ENCODE data around the gene XPO4. TPM values are rescaled to one million over a fixed set of nuclear protein-coding genes. Genes with fewer than 3 reads are reported as not detected.
A peak's percentile ranks its signal among the peaks of the same experiment; 100 is the strongest.

The XPO4 gene
- total RNA-seq, 6 donors from 2014 or later: 15.7 to 33.0 (median 17.4) TPM

DNA sequence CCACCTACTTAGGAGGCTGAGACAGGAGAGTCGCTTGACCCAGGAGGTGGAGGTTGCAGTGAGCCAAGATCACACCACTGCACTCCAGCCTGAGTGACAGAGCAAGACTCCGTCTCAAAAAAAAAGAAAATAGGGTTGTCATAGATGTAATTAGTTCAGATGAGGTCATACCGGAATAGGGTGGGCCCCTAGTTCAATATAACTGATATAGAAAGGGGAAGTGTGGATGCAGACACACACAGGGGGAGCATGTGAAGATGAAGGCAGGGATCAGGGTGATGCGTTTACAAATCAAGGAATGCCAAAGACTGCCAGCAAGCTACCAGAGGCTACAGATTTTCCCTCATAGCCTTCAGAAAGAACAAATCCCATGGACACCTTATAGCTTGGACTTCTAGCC is 104.5 kb downstream of the XPO4 start:
- peak in 1 of 2 donors; percentile 34 for ATAC-seq (ENCODE audit: low FRiP score in 2 of 2)
- Histone ChIP-seq H3K36me3 (peaks cover 0 to 43% (median 10%) of the 10 kb centered on the region in 4 donors), H3K9me3 (no peaks in the 10 kb centered on the region), H3K27me3 (no peaks in the 10 kb centered on the region), H3K4me1 (peaks cover 0 to 13% (median 8%) of the 10 kb centered on the region in 4 donors), H3K4me3 (no peak overlapping the region), H3K27ac (no peak overlapping the region)
- WGBS, 2 donors: 79 to 91% methylated on average over 4 of the region's 4 CpGs
- no peak for DNase-seq
- TF ChIP-seq POLR2A (IDR thresholded peaks at IDR 0.05) (no peak), POLR2AphosphoS5 (IDR thresholded peaks at IDR 0.05) (no peak), CTCF (IDR thresholded peaks at IDR 0.05) (no peak), EP300 (IDR thresholded peaks at IDR 0.05) (no peak)

DNA sequence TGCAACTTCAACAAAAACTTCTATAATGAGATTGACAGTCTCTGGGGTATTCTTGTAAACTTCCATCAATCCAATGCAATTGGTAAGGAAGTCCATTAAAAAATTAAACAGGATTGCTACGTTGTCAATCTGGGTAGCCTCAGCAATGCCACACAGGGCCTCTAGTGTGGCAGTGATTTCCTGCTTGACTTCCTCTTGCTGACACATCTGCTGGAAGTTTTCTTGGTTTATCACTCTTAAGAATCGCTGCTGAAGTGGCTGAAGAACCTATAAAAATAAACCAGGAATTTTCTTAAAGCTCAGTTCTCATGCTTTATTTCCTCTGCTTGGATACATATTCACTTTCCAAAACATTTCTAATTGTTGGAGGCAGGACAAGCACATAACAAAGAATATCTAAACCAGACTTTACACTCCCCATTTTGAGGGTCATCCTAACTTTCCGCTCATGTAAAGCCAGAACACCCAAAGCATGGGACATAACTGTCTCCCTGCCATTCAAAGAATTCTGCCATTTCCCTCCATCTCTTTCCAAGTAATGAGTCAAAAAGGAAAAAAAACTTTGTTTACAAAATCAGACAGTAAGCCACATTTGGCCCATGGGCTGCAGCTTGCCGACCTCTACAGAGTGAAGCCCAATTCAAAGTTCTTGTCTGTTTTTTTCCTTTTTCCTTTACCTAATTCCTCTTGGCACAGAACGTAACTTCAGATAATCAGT is 105.6 kb downstream of the XPO4 start:
- H3K9me3 ChIP-seq: no peaks in the 10 kb centered on the region
- peak in 1 of 6 experiments; percentile 4 for TF ChIP-seq CTCF (IDR thresholded peaks at IDR 0.05)
- TF ChIP-seq EP300 (IDR thresholded peaks at IDR 0.05): no peak
- DNase-seq: no peak
- ATAC-seq (ENCODE audit: low FRiP score in 2 of 2): no peak
- peaks cover 0 to 13% (median 8%) of the 10 kb centered on the region in 4 donors for H3K4me1 ChIP-seq
- H3K4me3 ChIP-seq: no peak overlapping the region
- 49 to 51% methylated on average over 5 of the region's 5 CpGs for WGBS, 2 donors
- H3K36me3 ChIP-seq: peaks cover 0 to 44% (median 10%) of the 10 kb centered on the region in 4 donors
- H3K27ac ChIP-seq: peak overlapping the region in 1 of 4 donors; percentile 9
- no peaks in the 10 kb centered on the region for H3K27me3 ChIP-seq

- H3K4me1 ChIP-seq: peaks cover 0 to 6% (median 1%) of the 10 kb centered on the region in 4 donors
- H3K4me3 ChIP-seq: no peak overlapping the region
- 91 to 98% methylated on average over 7 of the region's 7 CpGs for WGBS, 2 donors
- peaks cover 0 to 39% (median 9%) of the 10 kb centered on the region in 4 donors for H3K36me3 ChIP-seq
- TF ChIP-seq POLR2A (IDR thresholded peaks at IDR 0.05) (no peak), POLR2AphosphoS5 (IDR thresholded peaks at IDR 0.05) (no peak), EP300 (IDR thresholded peaks at IDR 0.05) (no peak), CTCF (IDR thresholded peaks at IDR 0.05) (no peak)
- ATAC-seq (ENCODE audit: low FRiP score in 2 of 2): peak in 1 of 2 donors; percentile 12
- peak overlapping the region in 2 of 4 donors; percentile 5 to 15 for H3K27ac ChIP-seq
- H3K9me3 ChIP-seq: no peaks in the 10 kb centered on the region
- H3K27me3 ChIP-seq: no peaks in the 10 kb centered on the region
- DNase-seq: peak in 1 of 2 donors; percentile 16
Measured at GRCh38 chr13:20789665-20790064, 112.9 kb downstream of the XPO4 start.

DNA sequence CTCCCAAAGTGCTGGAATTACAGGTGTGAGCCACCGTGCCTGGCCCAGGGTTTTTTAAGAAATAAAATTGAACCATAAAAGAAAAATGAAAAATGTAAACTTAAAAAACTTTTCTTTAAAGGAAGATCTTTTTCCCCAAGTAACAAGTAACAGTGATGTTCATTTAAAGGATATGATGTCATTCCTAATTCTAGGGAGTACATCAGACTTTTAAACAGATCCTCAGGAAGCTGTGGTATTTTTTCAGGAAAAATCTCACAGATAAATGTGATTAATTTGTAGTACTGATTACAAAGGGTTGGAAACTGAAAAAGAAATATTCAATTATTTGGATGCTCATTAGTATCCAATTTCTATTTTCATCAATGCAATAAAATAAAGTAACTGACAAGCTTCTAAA is 114.2 kb downstream of the XPO4 start:
- DNase-seq (no peak), ATAC-seq (ENCODE audit: low FRiP score in 2 of 2) (no peak)
- peaks cover 0 to 6% (median 1%) of the 10 kb centered on the region in 4 donors for H3K4me1 ChIP-seq
- WGBS, 2 donors: 100% methylated on average over 1 of the region's 1 CpG
- H3K9me3 ChIP-seq: no peaks in the 10 kb centered on the region
- no peaks in the 10 kb centered on the region for H3K27me3 ChIP-seq
- H3K36me3 ChIP-seq: peaks cover 0 to 39% (median 9%) of the 10 kb centered on the region in 4 donors
- H3K27ac ChIP-seq: no peak overlapping the region
- TF ChIP-seq EP300 (IDR thresholded peaks at IDR 0.05) (no peak), CTCF (IDR thresholded peaks at IDR 0.05) (no peak), POLR2AphosphoS5 (IDR thresholded peaks at IDR 0.05) (no peak), POLR2A (IDR thresholded peaks at IDR 0.05) (no peak)
- H3K4me3 ChIP-seq: no peak overlapping the region

DNA sequence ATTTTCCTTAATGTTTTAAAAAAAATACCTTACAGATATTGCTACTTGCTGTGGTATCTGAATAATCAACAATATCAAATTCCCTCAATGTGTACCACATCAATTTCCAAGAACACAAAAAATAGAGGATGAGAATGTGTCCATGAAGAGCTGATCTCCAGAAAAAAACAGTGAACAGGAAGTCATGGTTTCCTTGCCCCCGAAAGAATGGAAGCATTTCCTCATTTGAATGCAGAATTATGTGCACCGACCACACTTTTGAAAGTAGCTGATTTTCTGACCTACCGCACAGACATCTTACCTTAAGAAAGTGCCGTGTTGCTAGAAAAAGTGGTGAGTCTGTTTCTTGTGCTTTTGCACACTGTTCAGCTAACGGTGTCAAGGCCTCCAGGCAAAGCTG is 115.4 kb downstream of the XPO4 start:
- WGBS, 2 donors: 74 to 77% methylated on average over 5 of the region's 5 CpGs
- Histone ChIP-seq H3K27me3 (no peaks in the 10 kb centered on the region), H3K4me1 (peaks cover 0 to 6% (median 1%) of the 10 kb centered on the region in 4 donors), H3K9me3 (no peaks in the 10 kb centered on the region), H3K36me3 (peaks cover 0 to 50% (median 9%) of the 10 kb centered on the region in 4 donors), H3K4me3 (no peak overlapping the region), H3K27ac (no peak overlapping the region)
- DNase-seq (no peak), ATAC-seq (ENCODE audit: low FRiP score in 2 of 2) (no peak)
- TF ChIP-seq EP300 (IDR thresholded peaks at IDR 0.05): no peak
- no peak for TF ChIP-seq POLR2A (IDR thresholded peaks at IDR 0.05)
- no peak for TF ChIP-seq POLR2AphosphoS5 (IDR thresholded peaks at IDR 0.05)
- no peak for TF ChIP-seq CTCF (IDR thresholded peaks at IDR 0.05)
